ENCODE data around the gene DAGLA. TPM values are rescaled to one million over a fixed set of nuclear protein-coding genes. Genes with fewer than 3 reads are reported as not detected.

The DAGLA gene
- total RNA-seq, 1 experiment from 2014 or later = 3.1 TPM

GRCh38 chr11:61704838-61705237 is 24.6 kb downstream of the DAGLA start:
- TF ChIP-seq ETV6 (CRISPR knock-in tag; IDR thresholded peaks at IDR 0.05) (no peak), PRRX2 (CRISPR knock-in tag; IDR thresholded peaks at IDR 0.05) (no peak), IRF2 (CRISPR knock-in tag; IDR thresholded peaks at IDR 0.05; ENCODE audit: borderline replicate concordance, low read depth) (no peak), CREB1 (CRISPR knock-in tag; IDR thresholded peaks at IDR 0.05) (no peak), NR1H2 (CRISPR knock-in tag; IDR thresholded peaks at IDR 0.05) (no peak), ZNF532 (CRISPR knock-in tag; IDR thresholded peaks at IDR 0.05; ENCODE audit: borderline replicate concordance) (no peak), CTCF (IDR thresholded peaks at IDR 0.05) (no peak), NR2C2 (CRISPR knock-in tag; IDR thresholded peaks at IDR 0.05) (no peak), MYBL2 (CRISPR knock-in tag; IDR thresholded peaks at IDR 0.05) (no peak)
- TF ChIP-seq, protein P1, sequence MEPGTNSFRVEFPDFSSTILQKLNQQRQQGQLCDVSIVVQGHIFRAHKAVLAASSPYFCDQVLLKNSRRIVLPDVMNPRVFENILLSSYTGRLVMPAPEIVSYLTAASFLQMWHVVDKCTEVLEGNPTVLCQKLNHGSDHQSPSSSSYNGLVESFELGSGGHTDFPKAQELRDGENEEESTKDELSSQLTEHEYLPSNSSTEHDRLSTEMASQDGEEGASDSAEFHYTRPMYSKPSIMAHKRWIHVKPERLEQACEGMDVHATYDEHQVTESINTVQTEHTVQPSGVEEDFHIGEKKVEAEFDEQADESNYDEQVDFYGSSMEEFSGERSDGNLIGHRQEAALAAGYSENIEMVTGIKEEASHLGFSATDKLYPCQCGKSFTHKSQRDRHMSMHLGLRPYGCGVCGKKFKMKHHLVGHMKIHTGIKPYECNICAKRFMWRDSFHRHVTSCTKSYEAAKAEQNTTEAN (CRISPR knock-in tag; IDR thresholded peaks at IDR 0.05) = no peak
- Mint-ChIP-seq H3K4me1 (peaks cover 19% of the 10 kb centered on the region), H3K27me3 (ENCODE audit: low read depth) (no peaks in the 10 kb centered on the region), H3K4me3 (no peak overlapping the region), H3K36me3 (no peaks in the 10 kb centered on the region), H3K9me3 (no peaks in the 10 kb centered on the region), H3K27ac (no peak overlapping the region; the same call in 1 of the 2 replicates)
- POLR2A ChIA-PET = no interaction called here
- CTCF ChIA-PET = interaction anchor here (0.6 to 2.9 kb wide), 6 partner anchors 10 to 43 kb away, joined by 3 to 12 read pairs (median 4); no protein-coding TSS in a partner anchor
- ATAC-seq = no peak
- no peak for DNase-seq (ENCODE audit: low spot score)

- TF ChIP-seq ZNF232 (CRISPR knock-in tag; IDR thresholded peaks at IDR 0.05) (no peak), TCF7 (CRISPR knock-in tag; IDR thresholded peaks at IDR 0.05; ENCODE audit: low read depth) (no peak), FOXP1 (CRISPR knock-in tag; IDR thresholded peaks at IDR 0.05; ENCODE audit: borderline replicate concordance) (no peak), ATF1 (CRISPR knock-in tag; IDR thresholded peaks at IDR 0.05) (no peak)
- TF ChIP-seq, protein P2, sequence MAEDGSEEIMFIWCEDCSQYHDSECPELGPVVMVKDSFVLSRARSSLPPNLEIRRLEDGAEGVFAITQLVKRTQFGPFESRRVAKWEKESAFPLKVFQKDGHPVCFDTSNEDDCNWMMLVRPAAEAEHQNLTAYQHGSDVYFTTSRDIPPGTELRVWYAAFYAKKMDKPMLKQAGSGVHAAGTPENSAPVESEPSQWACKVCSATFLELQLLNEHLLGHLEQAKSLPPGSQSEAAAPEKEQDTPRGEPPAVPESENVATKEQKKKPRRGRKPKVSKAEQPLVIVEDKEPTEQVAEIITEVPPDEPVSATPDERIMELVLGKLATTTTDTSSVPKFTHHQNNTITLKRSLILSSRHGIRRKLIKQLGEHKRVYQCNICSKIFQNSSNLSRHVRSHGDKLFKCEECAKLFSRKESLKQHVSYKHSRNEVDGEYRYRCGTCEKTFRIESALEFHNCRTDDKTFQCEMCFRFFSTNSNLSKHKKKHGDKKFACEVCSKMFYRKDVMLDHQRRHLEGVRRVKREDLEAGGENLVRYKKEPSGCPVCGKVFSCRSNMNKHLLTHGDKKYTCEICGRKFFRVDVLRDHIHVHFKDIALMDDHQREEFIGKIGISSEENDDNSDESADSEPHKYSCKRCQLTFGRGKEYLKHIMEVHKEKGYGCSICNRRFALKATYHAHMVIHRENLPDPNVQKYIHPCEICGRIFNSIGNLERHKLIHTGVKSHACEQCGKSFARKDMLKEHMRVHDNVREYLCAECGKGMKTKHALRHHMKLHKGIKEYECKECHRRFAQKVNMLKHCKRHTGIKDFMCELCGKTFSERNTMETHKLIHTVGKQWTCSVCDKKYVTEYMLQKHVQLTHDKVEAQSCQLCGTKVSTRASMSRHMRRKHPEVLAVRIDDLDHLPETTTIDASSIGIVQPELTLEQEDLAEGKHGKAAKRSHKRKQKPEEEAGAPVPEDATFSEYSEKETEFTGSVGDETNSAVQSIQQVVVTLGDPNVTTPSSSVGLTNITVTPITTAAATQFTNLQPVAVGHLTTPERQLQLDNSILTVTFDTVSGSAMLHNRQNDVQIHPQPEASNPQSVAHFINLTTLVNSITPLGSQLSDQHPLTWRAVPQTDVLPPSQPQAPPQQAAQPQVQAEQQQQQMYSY (CRISPR knock-in tag; IDR thresholded peaks at IDR 0.05) = no peak
- Mint-ChIP-seq H3K4me1 (peaks cover 14% of the 10 kb centered on the region), H3K27ac (no peak overlapping the region), H3K27me3 (ENCODE audit: low read depth) (no peaks in the 10 kb centered on the region), H3K9me3 (no peaks in the 10 kb centered on the region), H3K36me3 (no peaks in the 10 kb centered on the region), H3K4me3 (no peak overlapping the region)
- ATAC-seq (no peak), DNase-seq (ENCODE audit: low spot score) (no peak)
- POLR2A ChIA-PET = no interaction called here
- CTCF ChIA-PET = interaction anchor here (0.6 to 2.9 kb wide), 6 partner anchors 12 to 302 kb away, joined by 3 to 12 read pairs (median 4); no protein-coding TSS in a partner anchor
Measured at GRCh38 chr11:61706452-61707400, 26.5 kb downstream of the DAGLA start.

Data from WTC11 (cell line).